Keratinocyte (primary cell): ENCODE results near the gene APOBEC4. TPM values are rescaled to one million over a fixed set of nuclear protein-coding genes. Genes with fewer than 3 reads are reported as not detected.
"Not testable (repeated sequence)": the region's sequence is repeated elsewhere in the genome, so short reads cannot be mapped to it uniquely, and the experiment has no call there.

Experiments used
- DNase-seq: peaks from one replicate; pipeline ENCODE4 v3.0.0-alpha.2; 2011; ENCODE audit warnings: low read depth, missing footprints, low spot score
- FAIRE-seq: peaks from 2 replicates; lab custom pipeline; 2011; peaks lifted over from hg19 to GRCh38; lab: Jason Lieb, UNC
- H2AFZ ChIP-seq: 2 replicates; pipeline ENCODE4 v1.6.0; 2012; ENCODE audit warnings: low read length, control low read depth, inconsistent platforms; ENCODE audit not compliant: control insufficient read depth
- H3K27ac ChIP-seq: 2 replicates; pipeline ENCODE4 v1.5.1; 2011; ENCODE audit warnings: low read length; ENCODE audit not compliant: control insufficient read depth, insufficient read depth
- H3K27me3 ChIP-seq: 3 replicates; pipeline ENCODE4 v1.6.0; 2011; ENCODE audit warnings: low read length; ENCODE audit not compliant: control insufficient read depth, insufficient read depth; ENCODE audit errors: extremely low read depth
- H3K36me3 ChIP-seq, 2 experiments: 2 replicates in 1 of 2; 3 replicates in 1 of 2; pipeline ENCODE4 v1.5.1; 2011; ENCODE audit warnings: low read length in 2 of 2, mild to moderate bottlenecking in 1 of 2; ENCODE audit not compliant: control insufficient read depth in 2 of 2, insufficient read depth in 2 of 2; ENCODE audit errors: extremely low read depth in 1 of 2
- H3K4me1 ChIP-seq: 3 replicates; pipeline ENCODE4 v1.5.1; 2011; ENCODE audit warnings: low read length; ENCODE audit not compliant: control insufficient read depth, insufficient read depth; ENCODE audit errors: extremely low read depth
- H3K4me2 ChIP-seq: 3 replicates; pipeline ENCODE4 v1.6.0; 2011; ENCODE audit warnings: low read depth, low read length; ENCODE audit not compliant: control insufficient read depth, insufficient read depth; ENCODE audit errors: extremely low read depth
- H3K4me3 ChIP-seq, 3 experiments: fragments of 200-600 bp in 1 of 3; sonication (generic) in 1 of 3; 2 replicates in 2 of 3; 3 replicates in 1 of 3; pipeline ENCODE4 v1.5.1; 2011 to 2016; ENCODE audit warnings: low read length in 3 of 3, mild to moderate bottlenecking in 3 of 3, control low read depth in 2 of 3, inconsistent platforms in 1 of 3, low read depth in 1 of 3, mixed read lengths in 1 of 3, mixed run types in 1 of 3, moderate library complexity in 1 of 3; ENCODE audit not compliant: control insufficient read depth in 2 of 3, insufficient read depth in 2 of 3; ENCODE audit errors: extremely low read depth in 1 of 3
- H3K79me2 ChIP-seq: 2 replicates; pipeline ENCODE4 v1.6.0; 2012; ENCODE audit warnings: low read length; ENCODE audit not compliant: control insufficient read depth, insufficient read depth
- H3K9ac ChIP-seq: 3 replicates; pipeline ENCODE4 v1.6.0; 2011; ENCODE audit warnings: low read length; ENCODE audit not compliant: control insufficient read depth, insufficient read depth; ENCODE audit errors: extremely low read depth
- H3K9me1 ChIP-seq: 3 replicates; pipeline ENCODE4 v1.6.0; 2011; ENCODE audit warnings: low read length; ENCODE audit not compliant: control insufficient read depth, insufficient read depth; ENCODE audit errors: extremely low read depth
- H3K9me3 ChIP-seq: 2 replicates; pipeline ENCODE4 v1.5.1; 2012; ENCODE audit warnings: low read depth, low read length; ENCODE audit not compliant: control insufficient read depth
- H4K20me1 ChIP-seq: 3 replicates; pipeline ENCODE4 v1.6.0; 2011; ENCODE audit warnings: low read length; ENCODE audit not compliant: control insufficient read depth, insufficient read depth; ENCODE audit errors: extremely low read depth
- CTCF ChIP-seq, 3 experiments: IDR thresholded peaks in 1 of 3; conservative IDR thresholded peaks in 1 of 3; optimal IDR thresholded peaks in 1 of 3; 2 replicates in 2 of 3; 3 replicates in 1 of 3; pipeline versions ENCODE3 to v1.5.1; 2011; ENCODE audit warnings: low read length in 3 of 3, mild to moderate bottlenecking in 3 of 3, moderate library complexity in 2 of 3, control low read depth in 1 of 3, inconsistent platforms in 1 of 3; ENCODE audit not compliant: insufficient read depth in 2 of 3; ENCODE audit errors: extremely low read depth in 1 of 3
- EZH2 ChIP-seq: IDR thresholded peaks from one replicate; pipeline ENCODE4 v1.6.1; 2012; ENCODE audit warnings: inconsistent platforms, mild to moderate bottlenecking, low read length, moderate library complexity
- dilution Hi-C: fragments of 300-500 bp; cut with MboI; formaldehyde crosslinking; loops from one replicate; pipeline ENCODE4 v1.7.0; 2020; ENCODE audit warnings: low sequenced_read_pairs; ENCODE audit not compliant: extremely low pct_ligation_motif_present
- polyA plus RNA-seq, 5 experiments: library from polyadenylated mRNA; depleted of rRNA in 3 of 5; stranded (reverse) in 3 of 5; stranded (forward) in 1 of 5; unstranded in 1 of 5; fragments of >200 nt; gene quantifications; 1 replicate in 1 of 5; 2 replicates in 3 of 5; 3 replicates in 1 of 5; pipeline versions ENCODE4 v1.2.1 to v1.2.3, GENCODE V29; 2011 to 2012; ENCODE audit warnings: missing spikeins in 2 of 5, low read depth in 1 of 5, low replicate concordance in 1 of 5

Gene APOBEC4
- polyA plus RNA-seq, 1 donor (not counting 4 experiments of a cell fraction or from before 2014, with no cell fraction given): not detected

- Histone ChIP-seq H3K9ac (no peak overlapping the region), H3K4me2 (no peak overlapping the region), H3K9me1 (no peaks in the 10 kb centered on the region), H3K36me3 (no peaks in the 10 kb centered on the region), H2AFZ (no peak overlapping the region), H3K4me3 (no peak overlapping the region), H3K27ac (no peak overlapping the region), H3K27me3 (no peaks in the 10 kb centered on the region), H3K9me3 (no peaks in the 10 kb centered on the region), H4K20me1 (no peaks in the 10 kb centered on the region), H3K4me1 (no peaks in the 10 kb centered on the region), H3K79me2 (no peaks in the 10 kb centered on the region)
- dilution Hi-C loops: no loop called here
- FAIRE-seq (no peak), DNase-seq (no peak)
- TF ChIP-seq EZH2 (no peak), CTCF (optimal IDR thresholded peaks at IDR 0.05 in 1 of 3, IDR thresholded peaks at IDR 0.05 in 1 of 3, conservative IDR thresholded peaks at IDR 0.05 in 1 of 3; ENCODE audit: extremely low read depth in 1 of 3, insufficient read depth in 2 of 3, low read length in 3 of 3) (no peak)
These were observed 33.1 kb upstream of the APOBEC4 start for GRCh38 chr1:183686229-183686628.

GRCh38 chr1:183685112-183685713 is 32.1 kb upstream of the APOBEC4 start:
- H3K9me1 ChIP-seq: no peaks in the 10 kb centered on the region
- dilution Hi-C loops: no loop called here
- H3K9me3 ChIP-seq: no peaks in the 10 kb centered on the region
- H3K27me3 ChIP-seq: no peaks in the 10 kb centered on the region
- no peak overlapping the region for H3K4me2 ChIP-seq
- TF ChIP-seq CTCF (optimal IDR thresholded peaks at IDR 0.05 in 1 of 3, IDR thresholded peaks at IDR 0.05 in 1 of 3, conservative IDR thresholded peaks at IDR 0.05 in 1 of 3; ENCODE audit: extremely low read depth in 1 of 3, insufficient read depth in 2 of 3, low read length in 3 of 3) (peak; percentile 41 to 72 (median 47)), EZH2 (no peak)
- H2AFZ ChIP-seq: no peak overlapping the region
- H3K9ac ChIP-seq: no peak overlapping the region
- H4K20me1 ChIP-seq: no peaks in the 10 kb centered on the region
- DNase-seq: peak; percentile 9
- H3K4me1 ChIP-seq: no peaks in the 10 kb centered on the region
- H3K4me3 ChIP-seq: no peak overlapping the region
- H3K79me2 ChIP-seq: no peaks in the 10 kb centered on the region
- H3K27ac ChIP-seq: no peak overlapping the region
- no peak for FAIRE-seq
- no peaks in the 10 kb centered on the region for H3K36me3 ChIP-seq

GRCh38 chr1:183679363-183679762 is 26.2 kb upstream of the APOBEC4 start:
- H3K9me3 ChIP-seq, H3K4me3 ChIP-seq, H3K9me1 ChIP-seq, H3K36me3 ChIP-seq, H2AFZ ChIP-seq, H3K4me2 ChIP-seq, H4K20me1 ChIP-seq, H3K9ac ChIP-seq, FAIRE-seq, H3K27me3 ChIP-seq, H3K79me2 ChIP-seq, DNase-seq, H3K27ac ChIP-seq, H3K4me1 ChIP-seq, dilution Hi-C loops: not testable (repeated sequence)
